Measurements from ENCODE around the gene CETP. TPM values are rescaled to one million over a fixed set of nuclear protein-coding genes. Genes with fewer than 3 reads are reported as not detected.

Gene CETP
- total and polyA plus RNA-seq, 2 of the 13 experiments (the other 11 are each of a cell fraction or from before 2014, with no cell fraction given): 0.31 to 9.8 TPM

- TF ChIP-seq ZNF318 (CRISPR knock-in tag; IDR thresholded peaks at IDR 0.05) (no peak; the same call in 1 of the 2 replicates), GTF2F1 (IDR thresholded peaks at IDR 0.05; ENCODE audit: low read length) (peak; percentile 100), ZNF235 (CRISPR knock-in tag; IDR thresholded peaks at IDR 0.05; ENCODE audit: borderline replicate concordance) (peak; percentile 94; the same call in 1 of the 2 replicates), ZNF589 (CRISPR knock-in tag; conservative IDR thresholded peaks at IDR 0.05) (no peak; the same call in 1 of the 2 replicates), ZNF282 (IDR thresholded peaks at IDR 0.05; ENCODE audit: partially characterized antibody) (no peak), SATB2 (CRISPR knock-in tag; IDR thresholded peaks at IDR 0.05) (peak; percentile 85), ZFP62 (CRISPR knock-in tag; IDR thresholded peaks at IDR 0.05) (no peak), MTF2 (CRISPR knock-in tag; IDR thresholded peaks at IDR 0.05; ENCODE audit: borderline replicate concordance) (0 out of 2 replicates have a peak, but pooled peaks have one; percentile 58), USF2 (IDR thresholded peaks at IDR 0.05; ENCODE audit: low read depth, low read length) (peak; percentile 88), USF2 (CRISPR knock-in tag; IDR thresholded peaks at IDR 0.05; ENCODE audit: borderline replicate concordance) (peak; percentile 93), HMG20B (CRISPR knock-in tag; conservative IDR thresholded peaks at IDR 0.05) (peak; percentile 80), RFXANK (CRISPR knock-in tag; IDR thresholded peaks at IDR 0.05) (peak; percentile 89), ZNF567 (CRISPR knock-in tag; IDR thresholded peaks at IDR 0.05; ENCODE audit: borderline replicate concordance) (no peak; the same call in 1 of the 2 replicates), BORCS8-MEF2B (CRISPR knock-in tag; IDR thresholded peaks at IDR 0.05) (peak; percentile 59), CCDC6 (CRISPR knock-in tag; IDR thresholded peaks at IDR 0.05) (peak; percentile 96), ZNF33B (CRISPR knock-in tag; IDR thresholded peaks at IDR 0.05) (no peak; the same call in none of the 2 replicates), ZSCAN9 (CRISPR knock-in tag; IDR thresholded peaks at IDR 0.05; ENCODE audit: borderline replicate concordance) (peak; percentile 89)
- TF ChIP-seq, protein P1, sequence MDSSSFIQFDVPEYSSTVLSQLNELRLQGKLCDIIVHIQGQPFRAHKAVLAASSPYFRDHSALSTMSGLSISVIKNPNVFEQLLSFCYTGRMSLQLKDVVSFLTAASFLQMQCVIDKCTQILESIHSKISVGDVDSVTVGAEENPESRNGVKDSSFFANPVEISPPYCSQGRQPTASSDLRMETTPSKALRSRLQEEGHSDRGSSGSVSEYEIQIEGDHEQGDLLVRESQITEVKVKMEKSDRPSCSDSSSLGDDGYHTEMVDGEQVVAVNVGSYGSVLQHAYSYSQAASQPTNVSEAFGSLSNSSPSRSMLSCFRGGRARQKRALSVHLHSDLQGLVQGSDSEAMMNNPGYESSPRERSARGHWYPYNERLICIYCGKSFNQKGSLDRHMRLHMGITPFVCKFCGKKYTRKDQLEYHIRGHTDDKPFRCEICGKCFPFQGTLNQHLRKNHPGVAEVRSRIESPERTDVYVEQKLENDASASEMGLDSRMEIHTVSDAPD (CRISPR knock-in tag; IDR thresholded peaks at IDR 0.05): 0 out of 2 replicates have a peak, but pooled peaks have one; percentile 30
These were observed 29.6 kb upstream of the CETP start, which contains the start of gene HERPUD1 (continued) for GRCh38 chr16:56931892-56932720.
